Endothelial cell (in vitro differentiated cells): ENCODE results near the gene SUPT7L. TPM values are rescaled to one million over a fixed set of nuclear protein-coding genes. Genes with fewer than 3 reads are reported as not detected.

Experiments used
- DNase-seq: peaks from one replicate; pipeline ENCODE4 v3.0.0; 2021; ENCODE audit warnings: low spot score
- H3K27ac Mint-ChIP-seq: one replicate; pipeline ENCODE4 v1.8.0; 2021; ENCODE audit warnings: mixed read lengths, inconsistent platforms; ENCODE audit not compliant: unreplicated experiment
- H3K27me3 Mint-ChIP-seq: one replicate; pipeline ENCODE4 v1.8.0; 2021; ENCODE audit warnings: mild to moderate bottlenecking, moderate library complexity, mixed read lengths, inconsistent platforms; ENCODE audit not compliant: unreplicated experiment
- H3K36me3 Mint-ChIP-seq: one replicate; pipeline ENCODE4 v1.8.0; 2021; ENCODE audit warnings: mild to moderate bottlenecking, low read depth, mixed read lengths, inconsistent platforms; ENCODE audit not compliant: unreplicated experiment
- H3K4me1 Mint-ChIP-seq: one replicate; pipeline ENCODE4 v1.8.0; 2021; ENCODE audit warnings: mild to moderate bottlenecking, mixed read lengths, inconsistent platforms; ENCODE audit not compliant: unreplicated experiment
- H3K4me3 Mint-ChIP-seq: one replicate; pipeline ENCODE4 v1.8.0; 2021; ENCODE audit warnings: mild to moderate bottlenecking, mixed read lengths, inconsistent platforms; ENCODE audit not compliant: unreplicated experiment
- H3K9me3 Mint-ChIP-seq: one replicate; pipeline ENCODE4 v1.8.0; 2021; ENCODE audit warnings: mixed read lengths, inconsistent platforms; ENCODE audit not compliant: unreplicated experiment
- CTCF ChIP-seq: fragments of 200-600 bp; sonication (generic); IDR thresholded peaks from one replicate; pipeline ENCODE4 v1.5.0; 2021; ENCODE audit warnings: antibody characterized with exemption; ENCODE audit not compliant: unreplicated experiment
- total RNA-seq: library from RNA; stranded (reverse); fragmentation: NEBNext Ultra II Directional; extraction: Animal tissue kit (Norgen Biotek cat#: 25700); gene quantifications from one replicate; pipeline ENCODE4 v1.2.1, GENCODE V29; 2021; ENCODE audit not compliant: unreplicated experiment

The SUPT7L gene
- total RNA-seq, 1 donor from 2014 or later, result 39.1 TPM

DNA sequence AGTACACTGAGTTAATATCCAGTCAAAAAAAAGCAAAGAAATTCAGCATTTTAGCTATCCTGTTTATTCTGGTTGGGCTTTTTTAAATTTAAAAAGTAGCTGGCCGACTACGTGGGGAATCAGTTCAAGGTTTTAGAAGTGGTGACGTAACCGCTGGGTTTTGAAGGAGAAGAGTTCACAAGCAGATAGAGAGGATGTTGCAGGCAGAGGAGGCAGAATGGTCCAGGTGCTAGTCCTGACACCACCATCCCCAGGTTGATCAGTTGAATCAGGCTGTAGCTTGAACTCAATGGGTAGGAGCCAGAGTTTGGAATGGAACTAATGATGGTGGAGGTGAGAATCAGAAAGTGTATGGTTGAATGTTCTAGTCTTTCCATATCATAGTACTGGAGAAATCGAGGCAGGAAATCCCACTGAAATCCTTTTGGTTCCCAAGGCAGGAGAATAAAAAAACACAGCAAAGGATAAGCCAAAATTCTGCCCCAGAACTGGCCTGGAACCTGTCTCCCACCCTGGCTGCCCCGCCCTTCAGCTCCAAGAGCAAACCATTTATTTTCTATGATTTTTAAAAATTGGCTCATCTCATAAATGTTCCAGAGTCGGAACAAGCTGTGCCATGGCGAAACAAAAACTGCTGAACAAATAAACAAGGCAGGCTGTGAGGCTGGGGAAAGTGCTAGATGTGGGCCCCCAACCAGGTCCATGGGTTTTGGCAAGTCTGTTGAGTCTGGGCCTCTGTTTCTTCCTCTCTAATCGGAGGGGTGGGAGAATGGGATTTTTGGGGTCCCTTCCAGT is 44.2 kb upstream of the SUPT7L start:
- TF ChIP-seq CTCF, result no peak
- no peaks in the 10 kb centered on the region for H3K36me3 Mint-ChIP-seq

GRCh38 chr2:27705851-27706622 is 42.6 kb upstream of the SUPT7L start:
- no peak overlapping the region for H3K4me3 Mint-ChIP-seq
- no peaks in the 10 kb centered on the region for H3K27me3 Mint-ChIP-seq

More for the DNA sequence above, 44.2 kb upstream of the SUPT7L start:
- no peak for DNase-seq
- Mint-ChIP-seq H3K4me1 (peaks cover 6% of the 10 kb centered on the region), H3K27ac (no peak overlapping the region), H3K27me3 (no peaks in the 10 kb centered on the region), H3K4me3 (no peak overlapping the region), H3K9me3 (no peaks in the 10 kb centered on the region)

DNA sequence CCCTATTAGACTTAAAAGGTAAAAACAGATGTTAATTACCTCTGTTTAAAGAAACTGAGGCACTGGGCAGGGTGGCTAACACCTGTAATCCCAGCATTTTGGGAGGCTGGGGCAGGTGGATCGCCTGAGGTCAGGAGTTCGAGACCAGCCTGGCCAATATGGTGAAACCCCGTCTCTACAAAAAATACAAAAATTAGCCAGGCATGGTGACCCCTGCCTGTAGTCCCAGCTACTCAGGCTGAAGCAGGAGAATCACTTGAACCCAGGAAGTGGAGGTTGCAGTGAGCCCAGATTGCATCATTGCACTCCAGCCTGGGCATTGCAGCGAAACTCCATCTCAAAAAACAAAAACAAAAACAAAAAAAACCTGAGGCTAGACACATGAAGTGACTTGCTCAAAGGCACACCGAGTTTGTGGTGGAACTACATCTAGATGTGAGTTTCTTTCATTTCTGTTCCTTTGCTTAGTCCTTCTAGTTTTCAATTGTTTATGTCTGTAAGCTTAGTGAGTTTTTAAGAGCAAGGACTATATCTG is 41.0 kb upstream of the SUPT7L start:
- no peak for TF ChIP-seq CTCF
- H3K4me1 Mint-ChIP-seq, result peaks cover 4% of the 10 kb centered on the region
- H3K36me3 Mint-ChIP-seq, result no peaks in the 10 kb centered on the region
- H3K9me3 Mint-ChIP-seq, result no peaks in the 10 kb centered on the region
- no peak overlapping the region for H3K27ac Mint-ChIP-seq
- DNase-seq, result no peak
- no peaks in the 10 kb centered on the region for H3K27me3 Mint-ChIP-seq
- no peak overlapping the region for H3K4me3 Mint-ChIP-seq

More at GRCh38 chr2:27705851-27706622, 42.6 kb upstream of the SUPT7L start:
- Mint-ChIP-seq H3K27ac (peak overlapping the region; percentile 30), H3K9me3 (no peaks in the 10 kb centered on the region), H3K36me3 (no peaks in the 10 kb centered on the region), H3K4me1 (peaks cover 4% of the 10 kb centered on the region)
- no peak for TF ChIP-seq CTCF
- DNase-seq, result no peak

DNA sequence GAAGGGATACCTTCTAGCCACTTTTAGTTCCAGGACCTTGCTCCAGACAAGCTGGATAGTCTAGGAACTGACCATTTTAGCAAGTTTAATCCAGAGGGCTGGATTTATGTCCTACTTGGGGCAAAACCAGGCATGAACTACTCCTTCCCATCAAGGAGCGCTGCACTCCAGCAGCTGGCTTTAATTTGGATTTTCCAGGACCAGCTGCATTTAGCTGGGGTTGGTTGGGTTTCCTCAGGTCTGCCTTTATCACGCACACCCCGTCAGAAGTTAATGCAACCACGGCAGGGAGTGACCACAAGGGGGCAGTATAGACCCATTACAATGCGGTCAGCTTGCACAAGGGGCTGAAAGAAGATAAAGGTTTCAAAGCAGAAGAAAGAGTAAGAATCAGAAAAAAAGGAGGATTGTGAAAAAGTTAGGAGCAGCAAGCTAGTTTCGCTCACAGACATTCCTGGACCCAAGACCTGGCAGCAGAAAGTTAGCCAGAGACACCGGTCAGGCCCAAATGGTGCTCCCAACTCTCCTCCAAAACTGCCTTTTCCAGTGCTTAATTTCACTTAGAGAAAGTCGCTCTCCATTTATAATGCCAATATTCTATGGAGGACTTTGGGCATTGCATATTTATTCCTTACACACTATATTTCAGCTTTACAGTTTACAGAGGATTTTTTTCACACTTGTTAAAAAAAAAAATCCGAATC is 40.4 kb upstream of the SUPT7L start:
- Mint-ChIP-seq H3K36me3 (no peaks in the 10 kb centered on the region), H3K4me3 (no peak overlapping the region), H3K4me1 (peaks cover 4% of the 10 kb centered on the region), H3K27ac (no peak overlapping the region), H3K9me3 (no peaks in the 10 kb centered on the region), H3K27me3 (no peaks in the 10 kb centered on the region)
- peak; percentile 86 for DNase-seq
- peak; percentile 96 for TF ChIP-seq CTCF
